Islet of Langerhans (tissue), 1 donor: ENCODE measurements around the gene GALNT10.

Source experiments
- FAIRE-seq: peaks from one replicate; lab custom pipeline; 2011; peaks lifted over from hg19 to GRCh38; lab: Jason Lieb, UNC

GALNT10 gene

GRCh38 chr5:154268073-154268472 lies 77.5 kb downstream of the GALNT10 start:
- FAIRE-seq = no peak

GRCh38 chr5:154269414-154269813 lies 78.9 kb downstream of the GALNT10 start:
- no peak for FAIRE-seq

GRCh38 chr5:154271466-154271865 lies 80.9 kb downstream of the GALNT10 start:
- no peak for FAIRE-seq

- no peak for FAIRE-seq
Measured at GRCh38 chr5:154271936-154272514, 81.5 kb downstream of the GALNT10 start.

- FAIRE-seq = no peak
Measured at GRCh38 chr5:154273028-154273617, 82.6 kb downstream of the GALNT10 start.

- FAIRE-seq = no peak
Measured at GRCh38 chr5:154273963-154274827, 83.7 kb downstream of the GALNT10 start.

- FAIRE-seq = no peak
Measured at GRCh38 chr5:154274828-154275185, 84.3 kb downstream of the GALNT10 start.

- FAIRE-seq = no peak
Measured at GRCh38 chr5:154275566-154275965, 85.0 kb downstream of the GALNT10 start.

GRCh38 chr5:154276261-154276972 lies 85.9 kb downstream of the GALNT10 start:
- FAIRE-seq = no peak

- FAIRE-seq = no peak
Measured at GRCh38 chr5:154276973-154277331, 86.4 kb downstream of the GALNT10 start.

- no peak for FAIRE-seq
Measured at GRCh38 chr5:154277499-154277898, 87.0 kb downstream of the GALNT10 start.

GRCh38 chr5:154278186-154278585 lies 87.7 kb downstream of the GALNT10 start:
- FAIRE-seq = no peak

- FAIRE-seq = no peak
Measured at GRCh38 chr5:154278908-154279307, 88.4 kb downstream of the GALNT10 start.

- FAIRE-seq = no peak
Measured at GRCh38 chr5:154284433-154284832, 93.9 kb downstream of the GALNT10 start.

- no peak for FAIRE-seq
Measured at GRCh38 chr5:154285661-154286408, 95.3 kb downstream of the GALNT10 start.

- FAIRE-seq = no peak
Measured at GRCh38 chr5:154286557-154286956, 96.0 kb downstream of the GALNT10 start.

- no peak for FAIRE-seq
Measured at GRCh38 chr5:154287136-154287535, 96.6 kb downstream of the GALNT10 start.

- FAIRE-seq = no peak
Measured at GRCh38 chr5:154288145-154288544, 97.6 kb downstream of the GALNT10 start.

- no peak for FAIRE-seq
Measured at GRCh38 chr5:154291917-154292316, 101.4 kb downstream of the GALNT10 start.

- no peak for FAIRE-seq
Measured at GRCh38 chr5:154293219-154293618, 102.7 kb downstream of the GALNT10 start.

- FAIRE-seq = no peak
Measured at GRCh38 chr5:154295551-154295950, 105.0 kb downstream of the GALNT10 start.

GRCh38 chr5:154296525-154297159 lies 106.1 kb downstream of the GALNT10 start:
- peak; percentile 79 for FAIRE-seq
